GM12878 (cell line): ENCODE data around the gene SEC22C. TPM values are rescaled to one million over a fixed set of nuclear protein-coding genes. Genes with fewer than 3 reads are reported as not detected.

Experiments used
- ATAC-seq: fragments of 200-7000 bp; cut with Tn5 transposase; 3 replicates; pipeline ENCODE4 v1.9.1; 2020; ENCODE audit warnings: mild to moderate bottlenecking, moderate library complexity
- BruUV-seq: library from RNA; stranded (reverse); fragments of 400-500 nt; replicated peaks from 2 replicates; lab custom pipeline; 2021; lab: Mats Ljungman, UMichigan
- CTCF ChIA-PET: fragments of 300-600 bp; sonication (Branson Sonifier 250); formaldehyde crosslinking; extraction: SDS; loops from one replicate; lab custom pipeline; 2021; ENCODE audit warnings: inconsistent platforms; lab: Yijun Ruan, JAX
- POLR2A ChIA-PET: fragments of 350-600 bp; formaldehyde crosslinking; extraction: SDS; loops from one replicate; lab custom pipeline; 2021; ENCODE audit warnings: inconsistent platforms; lab: Charles Lee
- RAD21 ChIA-PET: fragments of 300-600 bp; sonication (Branson Sonifier 250); formaldehyde crosslinking; loops from one replicate; lab custom pipeline; 2023; ENCODE audit warnings: antibody characterized with exemption; ENCODE audit not compliant: unreplicated experiment; lab: Charles Lee
- SMC1A ChIA-PET: fragments of 300-600 bp; sonication (Branson Sonifier 250); formaldehyde crosslinking; loops from one replicate; lab custom pipeline; 2023; ENCODE audit not compliant: unreplicated experiment, uncharacterized antibody; lab: Charles Lee
- DNase-seq: peaks from one replicate; pipeline ENCODE4 v3.0.0-alpha.2; 2011; ENCODE audit warnings: low read depth, low spot score
- FAIRE-seq: peaks from 3 replicates; lab custom pipeline; 2011; peaks lifted over from hg19 to GRCh38; lab: Jason Lieb, UNC
- H2AFZ ChIP-seq: 2 replicates; pipeline ENCODE4 v1.6.0; 2011; ENCODE audit warnings: low read depth, low read length, control low read depth; ENCODE audit not compliant: control insufficient read depth
- H3K27ac ChIP-seq: 2 replicates; pipeline ENCODE4 v1.5.1; 2011; ENCODE audit warnings: control low read depth; ENCODE audit not compliant: control insufficient read depth, insufficient read depth
- H3K27me3 ChIP-seq, 2 experiments: replicated peaks in 1 of 2; 2 replicates each; pipeline versions ENCODE4 v1.6.0 to v1.6.1; 2011; ENCODE audit warnings: low read length in 1 of 2; ENCODE audit not compliant: control insufficient read depth in 2 of 2, insufficient read depth in 2 of 2
- H3K36me3 ChIP-seq, 2 experiments: 2 replicates each; pipeline ENCODE4 v1.5.1; 2011; ENCODE audit warnings: low read length in 1 of 2; ENCODE audit not compliant: control insufficient read depth in 2 of 2, insufficient read depth in 2 of 2
- H3K4me1 ChIP-seq: 2 replicates; pipeline ENCODE4 v1.6.1; 2011; ENCODE audit warnings: mild to moderate bottlenecking, low read length, moderate library complexity, mixed read lengths; ENCODE audit not compliant: control insufficient read depth, insufficient read depth
- H3K4me2 ChIP-seq: 2 replicates; pipeline ENCODE4 v1.6.0; 2011; ENCODE audit warnings: control low read depth; ENCODE audit not compliant: control insufficient read depth, insufficient read depth
- H3K4me3 ChIP-seq: fragments of 200-600 bp; sonication (generic); 2 replicates; pipeline ENCODE4 v1.5.1; 2016
- H3K79me2 ChIP-seq: 2 replicates; pipeline ENCODE4 v1.6.0; 2011; ENCODE audit warnings: low read length; ENCODE audit not compliant: control insufficient read depth, insufficient read depth
- H3K9ac ChIP-seq: 2 replicates; pipeline ENCODE4 v1.8.0; 2011; ENCODE audit warnings: low read length, control low read depth, mixed read lengths; ENCODE audit not compliant: control insufficient read depth, insufficient read depth
- H3K9me3 ChIP-seq: replicated peaks from 3 replicates; pipeline ENCODE4 v1.5.1; 2011; ENCODE audit warnings: mild to moderate bottlenecking, low read length; ENCODE audit not compliant: control insufficient read depth, insufficient read depth
- H4K20me1 ChIP-seq: 2 replicates; pipeline ENCODE4 v1.6.0; 2011; ENCODE audit not compliant: control insufficient read depth, insufficient read depth
- MXI1 ChIP-seq: fragments of 150-350 bp; IDR thresholded peaks from 2 replicates; pipeline ENCODE4 v1.6.1; 2011; ENCODE audit warnings: low read depth, mild to moderate bottlenecking, inconsistent platforms, low read length, improper control_type of control experiment
- WGBS: methylation state at CpG from one replicate; pipeline ENCODE4 v1.1.6; 2016; ENCODE audit warnings: low lambda C conversion rate; ENCODE audit not compliant: insufficient replicate concordance, insufficient coverage; ENCODE audit errors: missing lambda C conversion rate; 5-methylcytosine and 5-hydroxymethylcytosine counted together
- in situ Hi-C: fragments of 300-500 bp; cut with MboI; formaldehyde crosslinking; loops from 9 replicates; pipeline ENCODE4 v1.14.3; 2018; ENCODE audit warnings: mixed read lengths
- intact Hi-C: fragments of 100-400 bp; cut with micrococcal nuclease; formaldehyde crosslinking; loops from one replicate; pipeline ENCODE4 v1.14.2; 2022; ENCODE audit not compliant: unreplicated experiment
- polyA plus RNA-seq, 11 experiments: library from polyadenylated mRNA; depleted of rRNA in 4 of 11; unstranded in 6 of 11; stranded (reverse) in 5 of 11; fragments of >200 nt; fragmentation: Nextera tagmentation in 4 of 11; fragmentation: Illumina TruSeq in 1 of 11; extraction: Ambion mirVana in 4 of 11; extraction: Trizol in 1 of 11; gene quantifications; 1 replicate in 1 of 11; 2 replicates in 10 of 11; pipeline versions ENCODE4 v1.2.1 to v1.2.3, GENCODE V29; 2011 to 2016; ENCODE audit warnings: inconsistent platforms in 2 of 11, missing spikeins in 2 of 11, low read depth in 1 of 11
- total RNA-seq, 4 experiments: library from RNA; depleted of rRNA in 3 of 4; stranded (reverse); fragments of >200 nt in 3 of 4; fragmentation: Illumina TruSeq in 1 of 4; extraction: Trizol in 1 of 4; gene quantifications; 2 replicates each; pipeline versions ENCODE4 v1.2.1 to v1.2.3, GENCODE V29; 2013 to 2021
- TF ChIP-seq, protein P1 (sequence below): fragments of 450-650 bp; IDR thresholded peaks from 2 replicates; pipeline ENCODE4 v1.6.1; 2017; ENCODE audit warnings: mild to moderate bottlenecking, low read depth, inconsistent platforms; ENCODE audit not compliant: poor library complexity, severe bottlenecking

SEC22C gene
- total and polyA plus RNA-seq, 10 of the 15 experiments (the other 5 are each of a cell fraction or from before 2014, with no cell fraction given), result 15.6 to 47.0 (median 39.1) TPM

DNA sequence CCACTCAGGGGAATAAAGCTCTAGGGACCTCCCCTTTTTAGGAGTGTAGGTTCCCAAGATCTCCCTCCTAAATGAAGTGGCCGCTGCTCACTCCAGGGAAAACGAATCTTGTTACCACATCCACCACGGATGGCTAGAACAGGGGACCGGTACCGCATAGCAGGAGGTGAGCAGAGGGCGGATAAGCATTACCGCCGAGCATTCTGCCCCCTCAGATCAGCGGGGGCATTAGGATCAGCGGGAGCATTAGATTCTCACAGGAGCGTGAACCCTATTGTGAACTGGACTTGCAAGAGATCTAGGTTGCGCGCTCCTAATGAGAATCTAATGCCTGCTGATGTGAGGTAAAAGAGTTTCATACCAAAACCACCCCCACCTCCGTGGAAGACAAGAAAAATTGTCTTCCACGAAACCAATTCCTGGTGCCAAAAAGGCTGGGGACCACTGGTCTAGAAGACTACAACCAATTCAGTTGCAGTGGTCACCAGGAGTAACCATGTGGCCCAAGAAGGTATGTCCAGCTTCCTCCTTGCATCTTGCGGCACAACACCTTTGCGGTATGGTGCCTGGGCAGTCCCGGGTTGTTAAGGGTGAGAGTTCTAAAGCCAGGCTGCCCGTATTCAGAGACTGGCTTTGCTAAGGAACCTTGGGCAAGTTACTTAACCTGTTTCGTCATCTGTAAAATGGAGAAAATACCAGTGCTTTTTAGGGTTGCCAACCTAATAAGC is 7.8 kb upstream of the SEC22C start:
- peaks cover 0 to 10% of the 10 kb centered on the region in 2 experiments; a peak in 1 of 4 replicates for H3K36me3 ChIP-seq
- TSS peak; percentile 68 for BruUV-seq
- POLR2A ChIA-PET, result interaction anchor here (0.8 to 3.4 kb wide), 5 partner anchors 8 to 63 kb away, joined by 4 to 69 read pairs (median 5); partner anchors contain the start of genes NKTR and SEC22C
- intact Hi-C loops, result loop anchor here (1.0 kb wide), 2 partner anchors 7 to 11 kb away; partner anchors contain the start of gene NKTR
- peaks cover 32% of the 10 kb centered on the region for H3K79me2 ChIP-seq
- FAIRE-seq, result no peak
- no peaks in the 10 kb centered on the region for H3K27me3 ChIP-seq
- no peaks in the 10 kb centered on the region for H3K9me3 ChIP-seq
- H3K27ac ChIP-seq, result peak overlapping the region; percentile 41
- H3K4me1 ChIP-seq, result peaks cover 12% of the 10 kb centered on the region
- H3K9ac ChIP-seq, result peak overlapping the region; percentile 61; the same call in 1 of the 2 replicates
- peak overlapping the region; percentile 33; the same call in 1 of the 2 replicates for H3K4me3 ChIP-seq
- CTCF ChIA-PET, result interaction anchor here (1.1 to 1.2 kb wide), 3 partner anchors 8 to 13 kb away, joined by 3 to 7 read pairs (median 6); partner anchors contain the start of gene NKTR
- no peaks in the 10 kb centered on the region for H4K20me1 ChIP-seq
- WGBS, result 96% methylated on average over 20 of the region's 20 CpGs
- SMC1A ChIA-PET, result interaction anchor here (0.7 to 2.8 kb wide), 4 partner anchors 13 to 61 kb away, joined by 3 to 6 read pairs (median 5); no protein-coding TSS in a partner anchor
- no peak for DNase-seq
- peak overlapping the region; percentile 72 for H2AFZ ChIP-seq
- RAD21 ChIA-PET, result interaction anchor here (2.0 to 2.5 kb wide), 2 partner anchors 8 to 12 kb away, joined by 16 to 32 read pairs; partner anchors contain the start of genes NKTR and SEC22C
- ATAC-seq, result no peak
- TF ChIP-seq, protein P1, sequence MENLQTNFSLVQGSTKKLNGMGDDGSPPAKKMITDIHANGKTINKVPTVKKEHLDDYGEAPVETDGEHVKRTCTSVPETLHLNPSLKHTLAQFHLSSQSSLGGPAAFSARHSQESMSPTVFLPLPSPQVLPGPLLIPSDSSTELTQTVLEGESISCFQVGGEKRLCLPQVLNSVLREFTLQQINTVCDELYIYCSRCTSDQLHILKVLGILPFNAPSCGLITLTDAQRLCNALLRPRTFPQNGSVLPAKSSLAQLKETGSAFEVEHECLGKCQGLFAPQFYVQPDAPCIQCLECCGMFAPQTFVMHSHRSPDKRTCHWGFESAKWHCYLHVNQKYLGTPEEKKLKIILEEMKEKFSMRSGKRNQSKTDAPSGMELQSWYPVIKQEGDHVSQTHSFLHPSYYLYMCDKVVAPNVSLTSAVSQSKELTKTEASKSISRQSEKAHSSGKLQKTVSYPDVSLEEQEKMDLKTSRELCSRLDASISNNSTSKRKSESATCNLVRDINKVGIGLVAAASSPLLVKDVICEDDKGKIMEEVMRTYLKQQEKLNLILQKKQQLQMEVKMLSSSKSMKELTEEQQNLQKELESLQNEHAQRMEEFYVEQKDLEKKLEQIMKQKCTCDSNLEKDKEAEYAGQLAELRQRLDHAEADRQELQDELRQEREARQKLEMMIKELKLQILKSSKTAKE, result no peak
- TF ChIP-seq MXI1, result no peak
- TF ChIP-seq, all 136 proteins: peak for 0
- in situ Hi-C loops, result no loop called here
- H3K4me2 ChIP-seq, result peak overlapping the region; percentile 88
